ENCODE results near the gene WFIKKN2.
"Not testable (repeated sequence)": the region's sequence is repeated elsewhere in the genome, so short reads cannot be mapped to it uniquely, and the experiment has no call there.

Gene WFIKKN2

GRCh38 chr17:50845240-50846147 is 10.1 kb downstream of the WFIKKN2 start:
- peaks cover 8% of the 10 kb centered on the region for H3K36me3 Mint-ChIP-seq (ENCODE audit: low read depth)
- H3K9me3 Mint-ChIP-seq: peaks cover 26% of the 10 kb centered on the region
- intact Hi-C loops (cut with micrococcal nuclease): no loop called here
- peaks cover 14% of the 10 kb centered on the region for H3K4me1 Mint-ChIP-seq (ENCODE audit: low read depth)
- no peak overlapping the region for H3K4me3 Mint-ChIP-seq
- H3K27me3 Mint-ChIP-seq: no peaks in the 10 kb centered on the region
- H3K27ac Mint-ChIP-seq: no peak overlapping the region

DNA sequence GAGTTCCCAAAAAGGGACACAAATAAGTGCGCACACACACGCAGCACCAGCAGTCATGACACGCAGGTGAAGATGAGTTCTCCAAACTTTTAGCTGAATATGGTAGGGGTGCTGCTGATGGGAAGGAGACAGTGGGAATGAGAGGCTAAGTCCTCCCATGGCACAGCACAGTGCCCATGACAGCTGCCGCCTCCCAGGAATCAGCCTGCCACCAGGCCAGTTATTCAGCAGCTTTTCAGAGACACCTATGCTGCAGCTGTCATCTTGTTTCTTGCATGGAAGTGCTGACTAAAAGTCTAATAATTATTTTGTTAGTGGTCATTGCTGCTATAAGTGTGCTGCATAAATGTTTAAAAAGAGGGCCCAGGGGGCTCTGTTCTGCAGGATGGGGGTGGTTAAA is 12.2 kb downstream of the WFIKKN2 start:
- Mint-ChIP-seq H3K4me3 (no peak overlapping the region), H3K4me1 (ENCODE audit: low read depth) (peaks cover 19% of the 10 kb centered on the region), H3K27ac (no peak overlapping the region), H3K27me3 (no peaks in the 10 kb centered on the region), H3K9me3 (peaks cover 26% of the 10 kb centered on the region), H3K36me3 (ENCODE audit: low read depth) (peaks cover 8% of the 10 kb centered on the region)
- intact Hi-C loops (cut with micrococcal nuclease): no loop called here

DNA sequence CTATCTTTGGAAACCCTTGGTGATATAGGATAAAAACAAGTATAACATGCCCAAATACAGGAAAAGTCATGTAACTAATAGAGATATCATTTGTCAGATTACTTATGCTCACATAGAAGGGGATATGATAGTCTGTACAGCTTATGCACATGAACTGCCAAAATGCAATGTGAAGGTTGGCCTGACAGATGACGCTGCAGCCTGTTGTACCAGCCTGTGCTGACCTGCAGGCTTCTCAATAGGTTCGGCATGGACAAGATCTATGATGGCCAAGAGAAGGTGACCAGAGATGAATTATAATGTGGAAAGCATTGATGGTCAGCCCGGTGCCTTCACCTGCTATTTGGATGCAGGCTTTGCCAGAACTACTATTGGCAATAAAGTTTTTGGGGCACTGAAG is 12.7 kb downstream of the WFIKKN2 start:
- intact Hi-C loops (cut with micrococcal nuclease): no loop called here
- Mint-ChIP-seq H3K27ac (peak overlapping the region; percentile 39), H3K4me1 (ENCODE audit: low read depth) (peaks cover 22% of the 10 kb centered on the region), H3K27me3 (no peaks in the 10 kb centered on the region), H3K4me3 (no peak overlapping the region), H3K36me3 (ENCODE audit: low read depth) (peaks cover 8% of the 10 kb centered on the region), H3K9me3 (peaks cover 26% of the 10 kb centered on the region)

DNA sequence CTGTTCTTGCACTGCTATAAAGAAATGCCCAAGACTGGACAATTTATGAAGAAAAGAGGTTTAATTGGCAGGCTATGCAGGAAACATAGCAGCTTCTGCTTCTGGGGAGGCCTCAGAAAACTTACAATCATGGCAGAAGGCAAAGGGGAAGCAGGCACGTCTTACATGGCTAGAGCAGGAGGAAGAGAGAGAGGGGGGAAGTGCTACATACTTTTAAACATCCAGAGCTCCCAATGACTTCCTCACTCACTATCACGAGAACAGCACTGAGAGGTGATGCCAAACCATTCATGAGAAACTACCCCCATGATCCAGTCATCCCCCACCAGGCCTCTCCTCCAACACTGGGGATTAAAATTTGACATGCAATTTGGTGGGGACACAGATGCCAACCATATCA is 13.3 kb downstream of the WFIKKN2 start:
- H3K4me3 Mint-ChIP-seq: no peak overlapping the region
- H3K27me3 Mint-ChIP-seq: no peaks in the 10 kb centered on the region
- H3K36me3 Mint-ChIP-seq (ENCODE audit: low read depth): peaks cover 8% of the 10 kb centered on the region
- intact Hi-C loops (cut with micrococcal nuclease): no loop called here
- H3K27ac Mint-ChIP-seq: peak overlapping the region; percentile 39
- H3K9me3 Mint-ChIP-seq: peaks cover 26% of the 10 kb centered on the region
- peaks cover 22% of the 10 kb centered on the region for H3K4me1 Mint-ChIP-seq (ENCODE audit: low read depth)

DNA sequence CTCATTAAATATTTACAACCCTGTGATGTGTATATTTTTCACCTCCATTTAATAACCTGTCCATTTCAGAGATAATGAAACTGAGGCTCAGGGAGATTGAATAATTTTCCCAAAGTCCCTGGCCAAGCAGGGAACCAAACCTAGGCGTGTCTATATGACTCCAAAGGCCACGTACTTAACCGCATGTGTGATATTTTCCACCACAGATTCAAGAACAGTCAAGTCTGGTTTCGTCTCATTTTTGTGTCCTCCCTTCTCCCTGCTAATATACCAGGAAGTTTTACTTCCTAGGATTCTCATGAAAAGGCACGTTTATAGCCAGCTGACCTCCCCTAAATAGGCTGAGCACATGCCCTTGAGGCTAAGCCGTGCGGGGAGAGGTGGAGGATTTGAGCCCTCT is 15.3 kb downstream of the WFIKKN2 start:
- intact Hi-C loops (cut with micrococcal nuclease): no loop called here
- peaks cover 26% of the 10 kb centered on the region for H3K9me3 Mint-ChIP-seq
- H3K4me3 Mint-ChIP-seq: no peak overlapping the region
- peaks cover 39% of the 10 kb centered on the region for H3K4me1 Mint-ChIP-seq (ENCODE audit: low read depth)
- peaks cover 8% of the 10 kb centered on the region for H3K36me3 Mint-ChIP-seq (ENCODE audit: low read depth)
- H3K27me3 Mint-ChIP-seq: no peaks in the 10 kb centered on the region
- no peak overlapping the region for H3K27ac Mint-ChIP-seq

GRCh38 chr17:50853015-50853615 is 17.7 kb downstream of the WFIKKN2 start:
- intact Hi-C loops (cut with micrococcal nuclease): no loop called here
- peak overlapping the region; percentile 81 for H3K27ac Mint-ChIP-seq
- H3K36me3 Mint-ChIP-seq (ENCODE audit: low read depth): peaks cover 8% of the 10 kb centered on the region
- H3K9me3 Mint-ChIP-seq: peaks cover 18% of the 10 kb centered on the region
- no peaks in the 10 kb centered on the region for H3K27me3 Mint-ChIP-seq
- H3K4me3 Mint-ChIP-seq: no peak overlapping the region
- peaks cover 39% of the 10 kb centered on the region for H3K4me1 Mint-ChIP-seq (ENCODE audit: low read depth)

GRCh38 chr17:50853781-50854180 is 18.4 kb downstream of the WFIKKN2 start:
- H3K9me3 Mint-ChIP-seq: peaks cover 12% of the 10 kb centered on the region
- H3K27me3 Mint-ChIP-seq: no peaks in the 10 kb centered on the region
- peaks cover 3% of the 10 kb centered on the region for H3K36me3 Mint-ChIP-seq (ENCODE audit: low read depth)
- H3K27ac Mint-ChIP-seq: no peak overlapping the region
- peaks cover 35% of the 10 kb centered on the region for H3K4me1 Mint-ChIP-seq (ENCODE audit: low read depth)
- no peak overlapping the region for H3K4me3 Mint-ChIP-seq
- intact Hi-C loops (cut with micrococcal nuclease): no loop called here

DNA sequence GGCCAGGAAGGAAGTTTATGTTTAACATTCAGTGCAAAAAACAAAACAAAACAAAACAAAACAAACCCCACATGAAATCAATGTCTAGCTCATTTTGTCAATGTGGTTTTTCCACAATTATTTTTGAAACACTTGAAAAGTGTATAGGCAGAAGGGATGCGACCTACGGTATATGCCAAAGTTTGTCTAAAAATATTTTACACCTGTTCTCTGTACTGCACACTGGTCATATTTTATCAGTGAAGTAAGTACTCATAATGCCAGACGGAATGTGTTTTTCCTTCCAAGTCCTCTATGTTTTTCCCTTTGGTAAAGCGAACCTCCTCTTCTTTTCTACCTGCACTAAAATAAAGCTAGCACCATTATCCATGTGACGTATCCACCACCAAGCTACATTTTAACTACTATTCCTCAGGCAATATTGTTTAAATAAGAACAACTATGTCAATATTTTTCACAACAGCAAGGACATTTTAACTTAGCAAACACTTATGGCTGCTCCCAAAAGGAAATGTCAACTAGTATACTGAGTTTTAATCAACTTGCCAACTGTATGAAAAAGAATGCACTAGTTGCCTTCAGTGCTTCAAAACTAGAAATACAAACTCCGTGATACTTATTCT is 20.4 kb downstream of the WFIKKN2 start:
- Mint-ChIP-seq H3K27me3 (no peaks in the 10 kb centered on the region), H3K4me3 (no peak overlapping the region), H3K27ac (no peak overlapping the region), H3K36me3 (ENCODE audit: low read depth) (no peaks in the 10 kb centered on the region), H3K4me1 (ENCODE audit: low read depth) (peaks cover 32% of the 10 kb centered on the region), H3K9me3 (no peaks in the 10 kb centered on the region)
- intact Hi-C loops (cut with micrococcal nuclease): no loop called here

DNA sequence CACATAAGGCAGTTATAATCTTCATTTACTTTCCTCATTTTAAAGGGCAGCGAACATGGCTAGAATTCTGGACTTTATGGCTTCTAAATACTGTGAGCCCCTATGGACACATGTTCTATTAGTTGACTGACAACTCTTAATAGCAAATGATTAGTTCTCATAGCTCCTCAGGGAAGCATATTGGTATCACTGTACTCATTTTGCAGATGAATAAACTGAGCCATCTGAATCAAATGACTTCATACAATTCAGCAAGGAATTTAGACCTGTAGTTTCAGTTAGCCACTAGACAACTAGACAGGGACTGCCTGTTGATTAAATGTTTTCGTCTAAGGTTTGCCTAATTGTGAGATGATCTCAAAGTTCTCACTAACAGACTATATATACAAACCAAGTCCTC is 21.0 kb downstream of the WFIKKN2 start:
- no peak overlapping the region for H3K27ac Mint-ChIP-seq
- H3K4me3 Mint-ChIP-seq: no peak overlapping the region
- H3K9me3 Mint-ChIP-seq: no peaks in the 10 kb centered on the region
- H3K27me3 Mint-ChIP-seq: no peaks in the 10 kb centered on the region
- peaks cover 31% of the 10 kb centered on the region for H3K4me1 Mint-ChIP-seq (ENCODE audit: low read depth)
- peaks cover 4% of the 10 kb centered on the region for H3K36me3 Mint-ChIP-seq (ENCODE audit: low read depth)
- intact Hi-C loops (cut with micrococcal nuclease): no loop called here

GRCh38 chr17:50858486-50859225 is 23.3 kb downstream of the WFIKKN2 start:
- no peaks in the 10 kb centered on the region for H3K9me3 Mint-ChIP-seq
- no peak overlapping the region for H3K4me3 Mint-ChIP-seq
- peaks cover 27% of the 10 kb centered on the region for H3K4me1 Mint-ChIP-seq (ENCODE audit: low read depth)
- H3K36me3 Mint-ChIP-seq (ENCODE audit: low read depth): peaks cover 23% of the 10 kb centered on the region
- H3K27me3 Mint-ChIP-seq: no peaks in the 10 kb centered on the region
- H3K27ac Mint-ChIP-seq: no peak overlapping the region
- intact Hi-C loops (cut with micrococcal nuclease): no loop called here

- not testable (repeated sequence) for H3K4me3 Mint-ChIP-seq, H3K27ac Mint-ChIP-seq, H3K9me3 Mint-ChIP-seq, H3K27me3 Mint-ChIP-seq
- H3K36me3 Mint-ChIP-seq (ENCODE audit: low read depth): peaks cover 29% of the 10 kb centered on the region
- intact Hi-C loops (cut with micrococcal nuclease): loop anchor here (10.0 kb wide), 1 partner anchor 265 kb away; the partner anchor contains the start of gene SPAG9
- H3K4me1 Mint-ChIP-seq (ENCODE audit: low read depth): peaks cover 26% of the 10 kb centered on the region
Measured at GRCh38 chr17:50859727-50860126, 24.3 kb downstream of the WFIKKN2 start.

DNA sequence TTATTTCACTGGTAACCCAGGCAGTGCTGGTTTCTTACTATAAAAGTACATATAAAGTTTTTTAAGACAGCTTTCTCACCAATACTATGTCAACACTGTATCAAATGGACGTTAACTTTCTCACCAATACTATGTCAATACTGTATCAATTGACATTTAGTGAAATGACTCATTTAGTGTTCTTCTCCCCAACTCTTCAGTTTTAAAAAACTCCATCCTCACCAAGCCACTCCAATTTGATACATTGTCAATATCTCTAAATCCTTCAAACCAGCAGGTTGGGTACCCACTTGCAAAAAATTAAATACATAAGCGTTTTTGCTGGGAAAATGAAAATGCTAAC is 25.9 kb downstream of the WFIKKN2 start:
- Mint-ChIP-seq H3K4me3 (no peak overlapping the region), H3K4me1 (ENCODE audit: low read depth) (peaks cover 20% of the 10 kb centered on the region), H3K9me3 (no peaks in the 10 kb centered on the region), H3K27me3 (no peaks in the 10 kb centered on the region), H3K27ac (no peak overlapping the region), H3K36me3 (ENCODE audit: low read depth) (peaks cover 37% of the 10 kb centered on the region)
- intact Hi-C loops (cut with micrococcal nuclease): loop anchor here (10.0 kb wide), 1 partner anchor 263 kb away; the partner anchor contains the start of gene SPAG9

GRCh38 chr17:50861822-50862528 is 26.6 kb downstream of the WFIKKN2 start:
- H3K9me3 Mint-ChIP-seq: no peaks in the 10 kb centered on the region
- H3K4me3 Mint-ChIP-seq: no peak overlapping the region
- H3K27me3 Mint-ChIP-seq: no peaks in the 10 kb centered on the region
- no peak overlapping the region for H3K27ac Mint-ChIP-seq
- H3K36me3 Mint-ChIP-seq (ENCODE audit: low read depth): peaks cover 44% of the 10 kb centered on the region
- H3K4me1 Mint-ChIP-seq (ENCODE audit: low read depth): peaks cover 20% of the 10 kb centered on the region
- intact Hi-C loops (cut with micrococcal nuclease): loop anchor here (10.0 kb wide), 1 partner anchor 263 kb away; the partner anchor contains the start of gene SPAG9
